ENCODE results near the gene NTNG1. TPM values are rescaled to one million over a fixed set of nuclear protein-coding genes. Genes with fewer than 3 reads are reported as not detected.

NTNG1 gene
- total and polyA plus RNA-seq, 3 donors from 2014 or later: 1.8 to 2.3 (median 2.2) TPM

DNA sequence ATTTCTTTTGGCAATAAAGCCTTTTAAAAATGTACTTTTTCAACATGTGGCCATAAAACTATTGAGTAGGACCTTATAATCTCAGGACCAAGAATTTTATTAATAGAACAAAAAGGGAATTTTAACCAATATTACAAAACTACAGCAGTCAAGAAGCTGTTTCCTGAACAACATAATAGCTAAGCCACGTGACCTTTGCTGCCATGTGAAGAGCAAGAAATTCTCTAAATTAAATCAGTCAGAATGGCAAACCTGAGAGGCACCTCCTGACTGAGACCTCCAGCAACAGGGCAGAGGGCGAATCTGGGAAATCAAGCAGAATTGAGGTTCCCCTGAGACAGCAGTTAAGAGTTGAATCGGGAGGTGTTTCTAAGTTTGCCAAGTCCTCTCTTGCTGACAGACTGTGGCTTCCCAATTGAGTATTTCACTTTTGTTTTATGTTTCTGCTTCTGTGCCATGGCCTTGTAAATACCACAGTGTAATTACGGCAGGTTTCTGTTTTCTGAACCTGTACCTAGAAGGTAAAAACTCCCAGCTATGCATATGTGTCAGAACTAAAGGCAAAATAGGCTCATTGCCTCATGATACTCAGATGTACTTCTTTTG is 358.4 kb downstream of the NTNG1 start:
- intact Hi-C loops (cut with DNase I; ENCODE audit: low total_unique reads): no loop called here
- Histone ChIP-seq H3K36me3 (ENCODE audit: low read depth, missing control alignments) (no peaks in the 10 kb centered on the region), H3K4me3 (no peak overlapping the region), H3K27me3 (no peaks in the 10 kb centered on the region), H3K4me1 (no peaks in the 10 kb centered on the region), H3K9me3 (no peaks in the 10 kb centered on the region), H3K27ac (no peak overlapping the region)
- 68 to 78% methylated on average over 4 of the region's 4 CpGs for WGBS, 2 donors
- no peak for TF ChIP-seq POLR2A (IDR thresholded peaks at IDR 0.05)
- TF ChIP-seq, protein P1, sequence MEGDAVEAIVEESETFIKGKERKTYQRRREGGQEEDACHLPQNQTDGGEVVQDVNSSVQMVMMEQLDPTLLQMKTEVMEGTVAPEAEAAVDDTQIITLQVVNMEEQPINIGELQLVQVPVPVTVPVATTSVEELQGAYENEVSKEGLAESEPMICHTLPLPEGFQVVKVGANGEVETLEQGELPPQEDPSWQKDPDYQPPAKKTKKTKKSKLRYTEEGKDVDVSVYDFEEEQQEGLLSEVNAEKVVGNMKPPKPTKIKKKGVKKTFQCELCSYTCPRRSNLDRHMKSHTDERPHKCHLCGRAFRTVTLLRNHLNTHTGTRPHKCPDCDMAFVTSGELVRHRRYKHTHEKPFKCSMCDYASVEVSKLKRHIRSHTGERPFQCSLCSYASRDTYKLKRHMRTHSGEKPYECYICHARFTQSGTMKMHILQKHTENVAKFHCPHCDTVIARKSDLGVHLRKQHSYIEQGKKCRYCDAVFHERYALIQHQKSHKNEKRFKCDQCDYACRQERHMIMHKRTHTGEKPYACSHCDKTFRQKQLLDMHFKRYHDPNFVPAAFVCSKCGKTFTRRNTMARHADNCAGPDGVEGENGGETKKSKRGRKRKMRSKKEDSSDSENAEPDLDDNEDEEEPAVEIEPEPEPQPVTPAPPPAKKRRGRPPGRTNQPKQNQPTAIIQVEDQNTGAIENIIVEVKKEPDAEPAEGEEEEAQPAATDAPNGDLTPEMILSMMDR (IDR thresholded peaks at IDR 0.05): no peak
- no peak for DNase-seq

- no peak for TF ChIP-seq POLR2A (IDR thresholded peaks at IDR 0.05)
- TF ChIP-seq, protein P1 (IDR thresholded peaks at IDR 0.05): no peak
- intact Hi-C loops (cut with DNase I; ENCODE audit: low total_unique reads): no loop called here
- no peak overlapping the region for H3K4me3 ChIP-seq
- H3K36me3 ChIP-seq (ENCODE audit: low read depth, missing control alignments): no peaks in the 10 kb centered on the region
- no peak overlapping the region for H3K27ac ChIP-seq
- DNase-seq: no peak
- WGBS, 2 donors: 89 to 91% methylated on average over 6 of the region's 6 CpGs
- no peaks in the 10 kb centered on the region for H3K4me1 ChIP-seq
- no peaks in the 10 kb centered on the region for H3K9me3 ChIP-seq
- H3K27me3 ChIP-seq: no peaks in the 10 kb centered on the region
These were observed 360.3 kb downstream of the NTNG1 start for GRCh38 chr1:107501081-107501605.

- H3K36me3 ChIP-seq (ENCODE audit: low read depth, missing control alignments): no peaks in the 10 kb centered on the region
- H3K9me3 ChIP-seq: no peaks in the 10 kb centered on the region
- intact Hi-C loops (cut with DNase I; ENCODE audit: low total_unique reads): no loop called here
- TF ChIP-seq, protein P1 (IDR thresholded peaks at IDR 0.05): no peak
- TF ChIP-seq POLR2A (IDR thresholded peaks at IDR 0.05): no peak
- H3K4me3 ChIP-seq: no peak overlapping the region
- H3K4me1 ChIP-seq: no peaks in the 10 kb centered on the region
- 77 to 81% methylated on average over 4 of the region's 4 CpGs for WGBS, 2 donors
- no peaks in the 10 kb centered on the region for H3K27me3 ChIP-seq
- no peak for DNase-seq
- H3K27ac ChIP-seq: no peak overlapping the region
These were observed 369.5 kb downstream of the NTNG1 start for GRCh38 chr1:107510347-107510746.

- DNase-seq: no peak
- Histone ChIP-seq H3K27ac (no peak overlapping the region), H3K9me3 (no peaks in the 10 kb centered on the region), H3K4me1 (no peaks in the 10 kb centered on the region), H3K4me3 (no peak overlapping the region), H3K36me3 (ENCODE audit: low read depth, missing control alignments) (no peaks in the 10 kb centered on the region), H3K27me3 (no peaks in the 10 kb centered on the region)
- 63 to 71% methylated on average over 2 of the region's 2 CpGs for WGBS, 2 donors
- intact Hi-C loops (cut with DNase I; ENCODE audit: low total_unique reads): no loop called here
- TF ChIP-seq POLR2A (IDR thresholded peaks at IDR 0.05): no peak
These were observed 372.0 kb downstream of the NTNG1 start for GRCh38 chr1:107512836-107513235.

DNA sequence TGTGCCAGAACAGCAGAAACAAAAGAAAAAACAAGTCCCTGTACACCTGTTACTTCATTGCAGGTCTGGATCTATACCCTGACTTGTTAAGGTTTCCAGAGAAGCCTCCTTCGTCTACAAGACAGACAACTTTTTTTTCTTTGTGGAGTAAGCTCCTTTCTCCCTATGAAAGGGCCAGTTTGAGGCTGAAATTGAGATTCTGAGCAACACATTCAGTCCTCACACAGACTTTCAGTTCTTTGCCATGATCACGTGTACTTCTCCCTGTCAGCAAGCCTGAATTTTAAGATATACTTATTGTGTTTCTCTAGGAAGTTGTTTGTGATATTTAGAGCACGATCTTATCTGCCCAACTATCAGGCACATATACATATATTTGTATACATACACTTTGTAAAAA is 374.0 kb downstream of the NTNG1 start:
- Histone ChIP-seq H3K36me3 (ENCODE audit: low read depth, missing control alignments) (no peaks in the 10 kb centered on the region), H3K4me3 (no peak overlapping the region), H3K27ac (no peak overlapping the region), H3K9me3 (no peaks in the 10 kb centered on the region), H3K4me1 (no peaks in the 10 kb centered on the region), H3K27me3 (no peaks in the 10 kb centered on the region)
- DNase-seq: no peak
- no peak for TF ChIP-seq POLR2A (IDR thresholded peaks at IDR 0.05)
- TF ChIP-seq, protein P1 (IDR thresholded peaks at IDR 0.05): no peak
- 70 to 81% methylated on average over 3 of the region's 3 CpGs for WGBS, 2 donors
- intact Hi-C loops (cut with DNase I; ENCODE audit: low total_unique reads): no loop called here
